ENCODE data around the gene EPHA6.

DNA sequence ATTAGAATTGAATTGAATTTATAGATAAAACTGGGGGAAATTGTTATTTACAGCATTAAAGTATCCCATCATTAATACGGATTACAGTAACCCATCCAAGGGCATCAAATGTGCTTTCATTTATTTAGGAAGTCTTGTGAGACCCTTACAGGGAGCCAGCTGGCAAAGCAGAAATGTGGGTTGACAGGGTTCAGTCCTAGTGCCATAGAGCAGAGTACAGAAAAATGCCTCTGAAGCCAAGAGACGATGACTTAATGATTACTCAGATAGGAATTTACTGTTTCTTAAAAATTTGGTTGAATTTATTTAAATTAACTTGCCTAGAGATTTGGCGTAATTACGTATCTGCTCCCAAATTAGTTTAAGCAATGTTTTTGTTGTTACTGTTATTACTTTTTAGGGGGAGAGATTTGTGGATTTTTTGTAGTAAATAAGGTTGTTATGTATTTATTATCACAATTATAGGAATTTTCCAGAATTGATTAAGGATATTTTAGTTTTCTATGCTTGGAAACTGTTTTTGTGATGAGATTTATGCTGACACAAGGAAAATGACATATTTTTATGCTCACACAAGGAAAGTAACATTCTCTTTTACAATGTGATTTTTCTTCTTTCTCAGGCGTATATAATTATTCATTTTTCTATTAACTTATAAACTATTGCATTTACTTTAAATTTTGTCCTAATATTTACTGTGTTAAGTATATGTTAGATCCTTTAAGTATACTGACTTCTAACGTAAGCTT lies 152.0 kb downstream of the EPHA6 start:
- TF ChIP-seq EZH2 (IDR thresholded peaks at IDR 0.05; ENCODE audit: insufficient read depth, poor library complexity, severe bottlenecking): no peak
- TF ChIP-seq EZH2phosphoT487 (IDR thresholded peaks at IDR 0.05; ENCODE audit: insufficient read depth, low read depth): no peak

Measured in GM23248 (cell line).